Neural progenitor cell (in vitro differentiated cells): ENCODE data around the gene CNTNAP2.

Experiments
- EZH2phosphoT487 ChIP-seq: fragments of 200-600 bp; sonication (generic); IDR thresholded peaks from 2 replicates; pipeline ENCODE4 v1.6.1; 2017; ENCODE audit warnings: antibody characterized with exemption
- TF ChIP-seq, protein P1 (sequence below): fragments of 200-600 bp; sonication (generic); IDR thresholded peaks from 2 replicates; pipeline ENCODE4 v1.5.1; 2017; ENCODE audit warnings: antibody characterized with exemption, mild to moderate bottlenecking

- TF ChIP-seq, protein P1, sequence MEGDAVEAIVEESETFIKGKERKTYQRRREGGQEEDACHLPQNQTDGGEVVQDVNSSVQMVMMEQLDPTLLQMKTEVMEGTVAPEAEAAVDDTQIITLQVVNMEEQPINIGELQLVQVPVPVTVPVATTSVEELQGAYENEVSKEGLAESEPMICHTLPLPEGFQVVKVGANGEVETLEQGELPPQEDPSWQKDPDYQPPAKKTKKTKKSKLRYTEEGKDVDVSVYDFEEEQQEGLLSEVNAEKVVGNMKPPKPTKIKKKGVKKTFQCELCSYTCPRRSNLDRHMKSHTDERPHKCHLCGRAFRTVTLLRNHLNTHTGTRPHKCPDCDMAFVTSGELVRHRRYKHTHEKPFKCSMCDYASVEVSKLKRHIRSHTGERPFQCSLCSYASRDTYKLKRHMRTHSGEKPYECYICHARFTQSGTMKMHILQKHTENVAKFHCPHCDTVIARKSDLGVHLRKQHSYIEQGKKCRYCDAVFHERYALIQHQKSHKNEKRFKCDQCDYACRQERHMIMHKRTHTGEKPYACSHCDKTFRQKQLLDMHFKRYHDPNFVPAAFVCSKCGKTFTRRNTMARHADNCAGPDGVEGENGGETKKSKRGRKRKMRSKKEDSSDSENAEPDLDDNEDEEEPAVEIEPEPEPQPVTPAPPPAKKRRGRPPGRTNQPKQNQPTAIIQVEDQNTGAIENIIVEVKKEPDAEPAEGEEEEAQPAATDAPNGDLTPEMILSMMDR = no peak
- no peak for TF ChIP-seq EZH2phosphoT487
These were observed 306.8 kb downstream of the CNTNAP2 start for GRCh38 chr7:146423446-146423845.
